Fibroblast of skin of left biceps (primary cell): Measurements from ENCODE around the gene PSMA6.
"Not testable (repeated sequence)": the region's sequence is repeated elsewhere in the genome, so short reads cannot be mapped to it uniquely, and the experiment has no call there.

ENCODE experiments used
- DNase-seq, 2 experiments: peaks; one replicate each; pipeline ENCODE4 v3.0.0-alpha.2; 2013; ENCODE audit warnings: low read depth in 2 of 2

Gene PSMA6

GRCh38 chr14:35319509-35319908, 27.3 kb downstream of the PSMA6 start:
- DNase-seq, result no peak

- no peak for DNase-seq
Measured at GRCh38 chr14:35320472-35320871, 28.3 kb downstream of the PSMA6 start.

- no peak for DNase-seq
Measured at GRCh38 chr14:35326375-35326774, 34.2 kb downstream of the PSMA6 start.

GRCh38 chr14:35331605-35332516, 39.7 kb downstream of the PSMA6 start:
- DNase-seq, result no peak

- DNase-seq, result no peak
Measured at GRCh38 chr14:35332517-35333263, 40.5 kb downstream of the PSMA6 start.

- no peak for DNase-seq
Measured at GRCh38 chr14:35333264-35333730, 41.1 kb downstream of the PSMA6 start.

GRCh38 chr14:35333797-35334743, 41.9 kb downstream of the PSMA6 start:
- no peak for DNase-seq

GRCh38 chr14:35335388-35336092, 43.4 kb downstream of the PSMA6 start:
- no peak for DNase-seq

- DNase-seq, result not testable (repeated sequence)
Measured at GRCh38 chr14:35336171-35336493, 44.0 kb downstream of the PSMA6 start.

GRCh38 chr14:35336494-35337268, 44.5 kb downstream of the PSMA6 start:
- DNase-seq, result no peak

- DNase-seq, result no peak
Measured at GRCh38 chr14:35337269-35338255, 45.4 kb downstream of the PSMA6 start.

GRCh38 chr14:35338731-35339405, 46.7 kb downstream of the PSMA6 start:
- no peak for DNase-seq

GRCh38 chr14:35339761-35340406, 47.7 kb downstream of the PSMA6 start:
- no peak for DNase-seq

- DNase-seq, result no peak
Measured at GRCh38 chr14:35340616-35341453, 48.7 kb downstream of the PSMA6 start.

- no peak for DNase-seq
Measured at GRCh38 chr14:35341454-35341750, 49.2 kb downstream of the PSMA6 start.

GRCh38 chr14:35341751-35342488, 49.7 kb downstream of the PSMA6 start:
- no peak for DNase-seq
